ENCODE data around the gene PNCK. TPM values are rescaled to one million over a fixed set of nuclear protein-coding genes. Genes with fewer than 3 reads are reported as not detected.

PNCK gene
- total RNA-seq, 2 donors from 2014 or later = 8.5 to 50.6 TPM

DNA sequence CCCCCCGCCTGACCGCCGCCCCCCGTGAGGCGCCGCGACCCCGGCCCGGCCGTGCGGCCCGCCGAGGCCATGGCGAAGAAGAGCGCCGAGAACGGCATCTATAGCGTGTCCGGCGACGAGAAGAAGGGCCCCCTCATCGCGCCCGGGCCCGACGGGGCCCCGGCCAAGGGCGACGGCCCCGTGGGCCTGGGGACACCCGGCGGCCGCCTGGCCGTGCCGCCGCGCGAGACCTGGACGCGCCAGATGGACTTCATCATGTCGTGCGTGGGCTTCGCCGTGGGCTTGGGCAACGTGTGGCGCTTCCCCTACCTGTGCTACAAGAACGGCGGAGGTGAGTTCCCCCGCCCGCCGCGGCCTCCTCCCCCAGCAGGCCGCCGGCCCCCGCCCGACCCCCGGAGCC lies 14.9 kb upstream of the PNCK start:
- H3K27ac ChIP-seq = peak overlapping the region; percentile 45 to 85
- no CpG with 5 or more reads among the region's 57 CpGs for WGBS

DNA sequence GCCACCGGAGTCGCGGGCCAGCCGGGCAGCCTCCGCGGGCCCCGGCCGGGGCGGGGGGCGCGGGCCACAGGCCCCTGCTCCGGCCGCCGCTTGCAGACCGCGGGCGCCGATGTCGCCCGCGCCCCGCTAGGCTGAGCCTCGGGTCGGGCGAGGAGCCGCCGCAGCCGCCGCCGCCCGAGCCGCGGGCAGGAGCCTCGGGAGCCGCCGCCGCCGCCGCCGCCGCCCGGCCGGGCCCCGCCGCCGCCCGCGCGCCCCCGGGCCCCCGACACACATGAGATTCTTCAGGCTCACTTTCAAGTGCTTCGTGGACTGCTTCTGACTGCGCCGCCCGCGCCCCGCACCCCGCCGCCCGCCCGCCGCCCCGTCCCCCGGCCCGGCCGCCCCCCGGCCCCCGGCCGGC lies 14.5 kb upstream of the PNCK start:
- H3K36me3 ChIP-seq = no peaks in the 10 kb centered on the region
- no peaks in the 10 kb centered on the region for H3K4me1 ChIP-seq (replicated peaks)
- no peak overlapping the region for H3K27ac ChIP-seq
- H3K27me3 ChIP-seq (replicated peaks; ENCODE audit: insufficient read depth) = no peaks in the 10 kb centered on the region
- H3K9me3 ChIP-seq = no peaks in the 10 kb centered on the region
- no peak for TF ChIP-seq POLR2AphosphoS5 (IDR thresholded peaks at IDR 0.05)
- TF ChIP-seq, protein P1, sequence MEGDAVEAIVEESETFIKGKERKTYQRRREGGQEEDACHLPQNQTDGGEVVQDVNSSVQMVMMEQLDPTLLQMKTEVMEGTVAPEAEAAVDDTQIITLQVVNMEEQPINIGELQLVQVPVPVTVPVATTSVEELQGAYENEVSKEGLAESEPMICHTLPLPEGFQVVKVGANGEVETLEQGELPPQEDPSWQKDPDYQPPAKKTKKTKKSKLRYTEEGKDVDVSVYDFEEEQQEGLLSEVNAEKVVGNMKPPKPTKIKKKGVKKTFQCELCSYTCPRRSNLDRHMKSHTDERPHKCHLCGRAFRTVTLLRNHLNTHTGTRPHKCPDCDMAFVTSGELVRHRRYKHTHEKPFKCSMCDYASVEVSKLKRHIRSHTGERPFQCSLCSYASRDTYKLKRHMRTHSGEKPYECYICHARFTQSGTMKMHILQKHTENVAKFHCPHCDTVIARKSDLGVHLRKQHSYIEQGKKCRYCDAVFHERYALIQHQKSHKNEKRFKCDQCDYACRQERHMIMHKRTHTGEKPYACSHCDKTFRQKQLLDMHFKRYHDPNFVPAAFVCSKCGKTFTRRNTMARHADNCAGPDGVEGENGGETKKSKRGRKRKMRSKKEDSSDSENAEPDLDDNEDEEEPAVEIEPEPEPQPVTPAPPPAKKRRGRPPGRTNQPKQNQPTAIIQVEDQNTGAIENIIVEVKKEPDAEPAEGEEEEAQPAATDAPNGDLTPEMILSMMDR (IDR thresholded peaks at IDR 0.05) = no peak
- no peak for TF ChIP-seq POLR2A (IDR thresholded peaks at IDR 0.05)
- intact Hi-C loops (cut with DNase I) = no loop called here
- WGBS = 0% methylated on average over 18 of the region's 69 CpGs
- no peak for DNase-seq (ENCODE audit: low spot score)
- H3K4me3 ChIP-seq = no peak overlapping the region

More for the DNA sequence above, 14.9 kb upstream of the PNCK start:
- H3K27me3 ChIP-seq (replicated peaks; ENCODE audit: insufficient read depth) = no peaks in the 10 kb centered on the region
- H3K4me1 ChIP-seq (replicated peaks) = no peaks in the 10 kb centered on the region
- H3K4me3 ChIP-seq = peak overlapping the region; percentile 33 to 42
- H3K9me3 ChIP-seq = no peaks in the 10 kb centered on the region
- no peak for DNase-seq (ENCODE audit: low spot score)
- TF ChIP-seq, protein P1 (IDR thresholded peaks at IDR 0.05) = no peak
- no peak for TF ChIP-seq POLR2A (IDR thresholded peaks at IDR 0.05)
- TF ChIP-seq POLR2AphosphoS5 (IDR thresholded peaks at IDR 0.05) = no peak
- intact Hi-C loops (cut with DNase I) = no loop called here
- H3K36me3 ChIP-seq = no peaks in the 10 kb centered on the region

DNA sequence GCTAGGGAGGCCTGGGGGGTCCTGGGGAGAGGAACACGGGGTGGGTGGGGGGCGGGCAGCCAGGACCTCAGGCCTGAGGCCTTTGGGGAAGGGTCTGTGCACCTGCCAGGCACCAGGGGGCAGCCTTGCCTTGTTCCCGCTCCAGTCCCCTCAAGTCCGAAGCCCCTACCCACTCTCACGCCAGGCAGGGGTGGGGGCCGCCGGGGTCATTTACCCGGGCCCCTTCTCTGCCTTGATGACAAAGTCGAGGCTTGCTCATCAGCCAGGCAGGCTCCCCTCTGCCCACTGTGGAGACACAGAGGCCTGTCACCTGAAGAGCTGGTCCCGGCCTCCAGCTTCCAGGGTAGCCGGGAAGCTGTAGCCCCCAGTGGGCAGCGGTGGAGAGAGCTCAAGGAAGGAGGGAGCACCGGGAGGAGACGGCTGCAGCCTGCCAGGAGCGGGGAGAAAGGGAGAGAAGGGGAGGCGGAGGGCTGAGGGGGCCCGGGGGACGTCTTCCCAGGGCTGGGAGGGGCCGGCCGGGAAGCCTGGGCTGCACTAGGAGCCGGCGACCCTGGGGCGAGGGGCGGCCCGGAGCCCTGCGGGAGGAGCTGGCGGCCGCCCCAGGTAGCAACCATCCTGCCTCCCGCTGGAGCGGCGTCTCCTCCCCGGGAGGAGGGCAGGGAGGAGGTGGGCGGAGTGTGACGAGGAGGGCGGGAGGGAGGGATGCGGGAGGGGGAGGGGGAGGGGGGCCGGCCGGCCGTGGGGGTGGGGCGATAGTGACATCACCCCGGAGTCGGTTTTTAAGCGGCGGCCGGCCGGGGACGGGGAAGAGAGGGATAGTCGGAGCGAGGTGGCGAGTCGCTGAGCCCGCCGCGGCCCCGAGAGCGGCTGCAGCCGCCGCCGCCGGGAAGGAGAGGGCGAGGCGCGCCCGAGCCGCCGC lies 13.8 kb upstream of the PNCK start, which contains the start of gene SLC6A8:
TSS of gene SLC6A8 (plus strand) at position 806 of the 919 bp plus-strand sequence. CDS start 649 bp downstream, outside the sequence.
- no peaks in the 10 kb centered on the region for H3K36me3 ChIP-seq
- no peaks in the 10 kb centered on the region for H3K4me1 ChIP-seq (replicated peaks)
- intact Hi-C loops (cut with DNase I) = no loop called here

DNA sequence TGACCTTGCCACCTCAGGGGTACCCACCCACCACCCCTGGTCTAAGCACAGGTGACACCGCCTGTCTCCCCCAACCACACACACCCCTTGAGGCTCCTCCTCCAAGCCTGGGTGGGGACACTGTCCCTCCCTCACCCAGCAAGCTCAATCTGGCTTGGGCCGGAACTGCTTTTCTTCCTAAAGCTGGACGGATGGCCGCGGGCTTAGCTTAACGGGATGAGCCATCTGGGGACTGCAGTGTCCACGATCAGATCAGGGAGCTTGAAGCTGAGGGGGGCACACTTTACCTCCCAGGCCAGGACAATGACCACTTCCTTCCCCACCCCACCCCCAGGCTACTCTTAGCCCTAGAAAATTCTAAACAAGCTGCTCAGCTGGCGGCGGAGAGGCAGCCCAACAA lies 13.1 kb upstream of the PNCK start:
- H3K9me3 ChIP-seq = no peaks in the 10 kb centered on the region
- 57% methylated on average over 7 of the region's 9 CpGs for WGBS
- DNase-seq (ENCODE audit: low spot score) = no peak
- intact Hi-C loops (cut with DNase I) = no loop called here
- H3K36me3 ChIP-seq = no peaks in the 10 kb centered on the region
- TF ChIP-seq, protein P1 (IDR thresholded peaks at IDR 0.05) = no peak
- TF ChIP-seq POLR2AphosphoS5 (IDR thresholded peaks at IDR 0.05) = no peak
- TF ChIP-seq POLR2A (IDR thresholded peaks at IDR 0.05) = no peak
- no peak overlapping the region for H3K4me3 ChIP-seq
- H3K27ac ChIP-seq = no peak overlapping the region
- no peaks in the 10 kb centered on the region for H3K27me3 ChIP-seq (replicated peaks; ENCODE audit: insufficient read depth)
- H3K4me1 ChIP-seq (replicated peaks) = no peaks in the 10 kb centered on the region

More for the DNA sequence above, 13.8 kb upstream of the PNCK start, which contains the start of gene SLC6A8:
- Histone ChIP-seq H3K9me3 (no peaks in the 10 kb centered on the region), H3K27ac (peak within 1 kb of the TSS; percentile 54 to 85), H3K4me3 (peak within 1 kb of the TSS; percentile 33 to 42), H3K27me3 (replicated peaks; ENCODE audit: insufficient read depth) (no peaks in the 10 kb centered on the region)
- TF ChIP-seq, protein P1 (IDR thresholded peaks at IDR 0.05) = peak in 2 of 4 experiments; percentile 9 to 17
- TF ChIP-seq POLR2A (IDR thresholded peaks at IDR 0.05) = peak; percentile 44
- TF ChIP-seq POLR2AphosphoS5 (IDR thresholded peaks at IDR 0.05) = no peak
- peak; percentile 65 for DNase-seq (ENCODE audit: low spot score)
- WGBS = 0% methylated on average over 8 of the region's 66 CpGs

All from prostate gland (tissue), 2 donors.